Measurements from ENCODE around the gene MMP23B.
"Not testable (repeated sequence)": the region's sequence is repeated elsewhere in the genome, so short reads cannot be mapped to it uniquely, and the experiment has no call there.

Gene MMP23B

GRCh38 chr1:1627829-1628753 is 3.9 kb upstream of the MMP23B start:
- no peak overlapping the region for H3K27ac Mint-ChIP-seq
- no peaks in the 10 kb centered on the region for H3K9me3 Mint-ChIP-seq
- H3K36me3 Mint-ChIP-seq (ENCODE audit: low read depth), result peaks cover 43% of the 10 kb centered on the region
- peaks cover 5% of the 10 kb centered on the region for H3K4me1 Mint-ChIP-seq (ENCODE audit: low read depth)
- peaks cover 36% of the 10 kb centered on the region for H3K27me3 Mint-ChIP-seq
- intact Hi-C loops (cut with micrococcal nuclease), result no loop called here
- no peak overlapping the region for H3K4me3 Mint-ChIP-seq

GRCh38 chr1:1628754-1629429 is 3.1 kb upstream of the MMP23B start:
- no peak overlapping the region for H3K27ac Mint-ChIP-seq
- peaks cover 36% of the 10 kb centered on the region for H3K27me3 Mint-ChIP-seq
- no peaks in the 10 kb centered on the region for H3K9me3 Mint-ChIP-seq
- intact Hi-C loops (cut with micrococcal nuclease), result no loop called here
- H3K36me3 Mint-ChIP-seq (ENCODE audit: low read depth), result peaks cover 40% of the 10 kb centered on the region
- H3K4me3 Mint-ChIP-seq, result no peak overlapping the region
- H3K4me1 Mint-ChIP-seq (ENCODE audit: low read depth), result peaks cover 5% of the 10 kb centered on the region

- Mint-ChIP-seq H3K27me3 (peaks cover 36% of the 10 kb centered on the region), H3K27ac (no peak overlapping the region), H3K4me1 (ENCODE audit: low read depth) (peaks cover 5% of the 10 kb centered on the region), H3K9me3 (no peaks in the 10 kb centered on the region), H3K36me3 (ENCODE audit: low read depth) (peaks cover 32% of the 10 kb centered on the region), H3K4me3 (no peak overlapping the region)
- intact Hi-C loops (cut with micrococcal nuclease), result no loop called here
These were observed 2.4 kb upstream of the MMP23B start for GRCh38 chr1:1629430-1630190.

GRCh38 chr1:1630191-1630964 is 1.6 kb upstream of the MMP23B start:
- intact Hi-C loops (cut with micrococcal nuclease), result no loop called here

GRCh38 chr1:1630965-1631781 is 800 bp upstream of the MMP23B start:
- H3K36me3 Mint-ChIP-seq (ENCODE audit: low read depth), result peaks cover 29% of the 10 kb centered on the region
- peak overlapping the region; percentile 30 for H3K4me3 Mint-ChIP-seq
- H3K27ac Mint-ChIP-seq, result no peak overlapping the region
- H3K9me3 Mint-ChIP-seq, result no peaks in the 10 kb centered on the region
- H3K4me1 Mint-ChIP-seq (ENCODE audit: low read depth), result peaks cover 5% of the 10 kb centered on the region
- peaks cover 36% of the 10 kb centered on the region for H3K27me3 Mint-ChIP-seq
- intact Hi-C loops (cut with micrococcal nuclease), result no loop called here

More at GRCh38 chr1:1630191-1630964, 1.6 kb upstream of the MMP23B start:
- peak overlapping the region; percentile 51 for H3K4me3 Mint-ChIP-seq
- H3K27ac Mint-ChIP-seq, result no peak overlapping the region
- peaks cover 5% of the 10 kb centered on the region for H3K4me1 Mint-ChIP-seq (ENCODE audit: low read depth)
- H3K36me3 Mint-ChIP-seq (ENCODE audit: low read depth), result peaks cover 28% of the 10 kb centered on the region
- no peaks in the 10 kb centered on the region for H3K9me3 Mint-ChIP-seq
- H3K27me3 Mint-ChIP-seq, result peaks cover 36% of the 10 kb centered on the region

GRCh38 chr1:1633409-1633808 is 1.4 kb downstream of the MMP23B start:
- H3K4me3 Mint-ChIP-seq; H3K9me3 Mint-ChIP-seq; H3K27ac Mint-ChIP-seq; intact Hi-C loops (cut with micrococcal nuclease); H3K4me1 Mint-ChIP-seq (ENCODE audit: low read depth): not testable (repeated sequence)
- H3K36me3 Mint-ChIP-seq (ENCODE audit: low read depth), result peaks cover 25% of the 10 kb centered on the region
- H3K27me3 Mint-ChIP-seq, result peaks cover 29% of the 10 kb centered on the region

- H3K4me3 Mint-ChIP-seq; intact Hi-C loops (cut with micrococcal nuclease); H3K4me1 Mint-ChIP-seq (ENCODE audit: low read depth); H3K9me3 Mint-ChIP-seq; H3K27ac Mint-ChIP-seq: not testable (repeated sequence)
- Mint-ChIP-seq H3K27me3 (peaks cover 21% of the 10 kb centered on the region), H3K36me3 (ENCODE audit: low read depth) (peaks cover 29% of the 10 kb centered on the region)
These were observed 2.6 kb downstream of the MMP23B start for GRCh38 chr1:1634613-1635012.

GRCh38 chr1:1636621-1637478 is 4.9 kb downstream of the MMP23B start:
- peaks cover 38% of the 10 kb centered on the region for H3K36me3 Mint-ChIP-seq (ENCODE audit: low read depth)
- H3K9me3 Mint-ChIP-seq; H3K4me3 Mint-ChIP-seq; H3K4me1 Mint-ChIP-seq (ENCODE audit: low read depth); H3K27me3 Mint-ChIP-seq; H3K27ac Mint-ChIP-seq; intact Hi-C loops (cut with micrococcal nuclease): not testable (repeated sequence)

GRCh38 chr1:1637479-1637875 is 5.5 kb downstream of the MMP23B start:
- peaks cover 38% of the 10 kb centered on the region for H3K36me3 Mint-ChIP-seq (ENCODE audit: low read depth)
- H3K27ac Mint-ChIP-seq; H3K9me3 Mint-ChIP-seq; H3K27me3 Mint-ChIP-seq; intact Hi-C loops (cut with micrococcal nuclease); H3K4me1 Mint-ChIP-seq (ENCODE audit: low read depth); H3K4me3 Mint-ChIP-seq: not testable (repeated sequence)

GRCh38 chr1:1638528-1638927 is 6.6 kb downstream of the MMP23B start:
- H3K4me3 Mint-ChIP-seq; H3K9me3 Mint-ChIP-seq; H3K27me3 Mint-ChIP-seq; H3K27ac Mint-ChIP-seq; H3K4me1 Mint-ChIP-seq (ENCODE audit: low read depth); intact Hi-C loops (cut with micrococcal nuclease): not testable (repeated sequence)
- H3K36me3 Mint-ChIP-seq (ENCODE audit: low read depth), result peaks cover 43% of the 10 kb centered on the region

- H3K27me3 Mint-ChIP-seq; H3K4me1 Mint-ChIP-seq (ENCODE audit: low read depth); intact Hi-C loops (cut with micrococcal nuclease); H3K4me3 Mint-ChIP-seq; H3K27ac Mint-ChIP-seq; H3K9me3 Mint-ChIP-seq: not testable (repeated sequence)
- H3K36me3 Mint-ChIP-seq (ENCODE audit: low read depth), result peaks cover 44% of the 10 kb centered on the region
These were observed 7.4 kb downstream of the MMP23B start for GRCh38 chr1:1639368-1639767.

GRCh38 chr1:1640081-1640480 is 8.1 kb downstream of the MMP23B start:
- H3K36me3 Mint-ChIP-seq (ENCODE audit: low read depth), result peaks cover 44% of the 10 kb centered on the region
- H3K4me1 Mint-ChIP-seq (ENCODE audit: low read depth); H3K27ac Mint-ChIP-seq; H3K9me3 Mint-ChIP-seq; H3K27me3 Mint-ChIP-seq; H3K4me3 Mint-ChIP-seq; intact Hi-C loops (cut with micrococcal nuclease): not testable (repeated sequence)
